ENCODE data around the gene NACC1. TPM values are rescaled to one million over a fixed set of nuclear protein-coding genes. Genes with fewer than 3 reads are reported as not detected.

NACC1 gene
- total and polyA plus RNA-seq, 2 of the 13 experiments (the other 11 are each of a cell fraction or from before 2014, with no cell fraction given): 31.8 to 42.3 TPM

DNA sequence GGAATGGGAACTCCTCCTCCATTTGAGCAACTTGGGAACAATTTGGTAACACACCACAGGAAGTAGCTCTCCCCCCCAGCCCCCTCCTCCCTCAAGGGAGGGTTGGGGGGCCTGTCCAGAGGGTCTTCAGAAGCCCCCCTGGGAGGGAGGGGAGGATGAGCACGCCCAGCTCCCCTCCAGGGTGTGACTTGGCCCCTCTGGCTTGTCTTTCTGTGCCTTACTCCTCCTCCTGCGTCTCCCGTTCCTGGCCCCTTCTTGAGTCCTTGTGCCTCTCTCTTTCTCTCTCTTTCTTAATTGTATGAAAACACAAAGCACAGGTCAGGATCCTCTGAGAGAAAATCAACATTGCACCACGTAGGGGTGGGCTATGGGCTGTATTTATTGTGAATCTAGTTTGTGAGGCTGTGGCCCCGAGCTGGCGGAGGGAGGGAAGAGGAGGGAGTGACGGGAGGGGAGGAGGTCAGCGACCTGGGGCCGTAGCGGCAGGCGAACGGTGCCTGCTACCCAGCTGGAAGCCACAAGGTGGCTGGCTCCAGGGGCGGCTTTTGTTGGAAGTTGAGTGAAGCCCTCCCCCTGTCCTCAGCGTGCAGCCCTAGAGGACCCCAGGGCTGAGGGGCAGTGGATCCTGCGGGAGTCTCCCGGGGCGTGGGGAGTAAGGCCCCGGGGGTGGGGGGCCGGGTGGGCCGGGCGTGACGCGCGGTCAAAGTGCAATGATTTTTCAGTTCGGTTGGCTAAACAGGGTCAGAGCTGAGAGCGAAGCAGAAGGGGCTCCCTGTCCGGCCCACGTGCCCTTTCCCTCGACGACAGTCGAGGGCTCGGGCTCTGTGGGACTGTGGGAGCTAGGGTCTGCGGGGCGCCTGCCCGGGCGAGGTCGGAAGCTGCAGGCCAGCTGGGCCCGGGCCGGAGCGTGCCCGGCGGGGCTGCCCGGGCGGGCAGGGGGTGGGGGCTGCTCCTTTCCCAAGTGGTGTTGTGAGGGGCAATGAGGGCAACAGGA lies 21.8 kb upstream of the NACC1 start (continued):
- TF ChIP-seq, protein P1, sequence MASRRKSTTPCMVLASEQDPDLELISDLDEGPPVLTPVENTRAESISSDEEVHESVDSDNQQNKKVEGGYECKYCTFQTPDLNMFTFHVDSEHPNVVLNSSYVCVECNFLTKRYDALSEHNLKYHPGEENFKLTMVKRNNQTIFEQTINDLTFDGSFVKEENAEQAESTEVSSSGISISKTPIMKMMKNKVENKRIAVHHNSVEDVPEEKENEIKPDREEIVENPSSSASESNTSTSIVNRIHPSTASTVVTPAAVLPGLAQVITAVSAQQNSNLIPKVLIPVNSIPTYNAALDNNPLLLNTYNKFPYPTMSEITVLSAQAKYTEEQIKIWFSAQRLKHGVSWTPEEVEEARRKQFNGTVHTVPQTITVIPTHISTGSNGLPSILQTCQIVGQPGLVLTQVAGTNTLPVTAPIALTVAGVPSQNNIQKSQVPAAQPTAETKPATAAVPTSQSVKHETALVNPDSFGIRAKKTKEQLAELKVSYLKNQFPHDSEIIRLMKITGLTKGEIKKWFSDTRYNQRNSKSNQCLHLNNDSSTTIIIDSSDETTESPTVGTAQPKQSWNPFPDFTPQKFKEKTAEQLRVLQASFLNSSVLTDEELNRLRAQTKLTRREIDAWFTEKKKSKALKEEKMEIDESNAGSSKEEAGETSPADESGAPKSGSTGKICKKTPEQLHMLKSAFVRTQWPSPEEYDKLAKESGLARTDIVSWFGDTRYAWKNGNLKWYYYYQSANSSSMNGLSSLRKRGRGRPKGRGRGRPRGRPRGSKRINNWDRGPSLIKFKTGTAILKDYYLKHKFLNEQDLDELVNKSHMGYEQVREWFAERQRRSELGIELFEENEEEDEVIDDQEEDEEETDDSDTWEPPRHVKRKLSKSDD (CRISPR knock-in tag; IDR thresholded peaks at IDR 0.05; ENCODE audit: low read depth): no peak
- TF ChIP-seq, protein P2, sequence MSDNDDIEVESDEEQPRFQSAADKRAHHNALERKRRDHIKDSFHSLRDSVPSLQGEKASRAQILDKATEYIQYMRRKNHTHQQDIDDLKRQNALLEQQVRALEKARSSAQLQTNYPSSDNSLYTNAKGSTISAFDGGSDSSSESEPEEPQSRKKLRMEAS (IDR thresholded peaks at IDR 0.05): peak; percentile 93
- TF ChIP-seq, protein P3, sequence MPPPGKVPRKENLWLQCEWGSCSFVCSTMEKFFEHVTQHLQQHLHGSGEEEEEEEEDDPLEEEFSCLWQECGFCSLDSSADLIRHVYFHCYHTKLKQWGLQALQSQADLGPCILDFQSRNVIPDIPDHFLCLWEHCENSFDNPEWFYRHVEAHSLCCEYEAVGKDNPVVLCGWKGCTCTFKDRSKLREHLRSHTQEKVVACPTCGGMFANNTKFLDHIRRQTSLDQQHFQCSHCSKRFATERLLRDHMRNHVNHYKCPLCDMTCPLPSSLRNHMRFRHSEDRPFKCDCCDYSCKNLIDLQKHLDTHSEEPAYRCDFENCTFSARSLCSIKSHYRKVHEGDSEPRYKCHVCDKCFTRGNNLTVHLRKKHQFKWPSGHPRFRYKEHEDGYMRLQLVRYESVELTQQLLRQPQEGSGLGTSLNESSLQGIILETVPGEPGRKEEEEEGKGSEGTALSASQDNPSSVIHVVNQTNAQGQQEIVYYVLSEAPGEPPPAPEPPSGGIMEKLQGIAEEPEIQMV (CRISPR knock-in tag; IDR thresholded peaks at IDR 0.05; ENCODE audit: low read depth): no peak
- no peak for TF ChIP-seq NR2C2 (CRISPR knock-in tag; IDR thresholded peaks at IDR 0.05; ENCODE audit: borderline replicate concordance)
- no peak for TF ChIP-seq ZNF737 (CRISPR knock-in tag; IDR thresholded peaks at IDR 0.05; ENCODE audit: borderline replicate concordance)
- TF ChIP-seq RBFOX2 (IDR thresholded peaks at IDR 0.05; ENCODE audit: low read depth, low read length): no peak
- peak; percentile 44 for TF ChIP-seq GATAD2A (CRISPR knock-in tag; IDR thresholded peaks at IDR 0.05)
- no peak for TF ChIP-seq SP140L (CRISPR knock-in tag; IDR thresholded peaks at IDR 0.05; ENCODE audit: borderline replicate concordance)
- peak; percentile 73 for TF ChIP-seq RXRB (CRISPR knock-in tag; IDR thresholded peaks at IDR 0.05; ENCODE audit: borderline replicate concordance)
- TF ChIP-seq ZNF256 (CRISPR knock-in tag; conservative IDR thresholded peaks at IDR 0.05): no peak
- no peak for TF ChIP-seq CBX1 (IDR thresholded peaks at IDR 0.05; ENCODE audit: low read depth)
- TF ChIP-seq PHF21A (CRISPR knock-in tag; IDR thresholded peaks at IDR 0.05): no peak
- TF ChIP-seq HDAC1 (CRISPR knock-in tag; IDR thresholded peaks at IDR 0.05): peak; percentile 59
- TF ChIP-seq, protein P4, sequence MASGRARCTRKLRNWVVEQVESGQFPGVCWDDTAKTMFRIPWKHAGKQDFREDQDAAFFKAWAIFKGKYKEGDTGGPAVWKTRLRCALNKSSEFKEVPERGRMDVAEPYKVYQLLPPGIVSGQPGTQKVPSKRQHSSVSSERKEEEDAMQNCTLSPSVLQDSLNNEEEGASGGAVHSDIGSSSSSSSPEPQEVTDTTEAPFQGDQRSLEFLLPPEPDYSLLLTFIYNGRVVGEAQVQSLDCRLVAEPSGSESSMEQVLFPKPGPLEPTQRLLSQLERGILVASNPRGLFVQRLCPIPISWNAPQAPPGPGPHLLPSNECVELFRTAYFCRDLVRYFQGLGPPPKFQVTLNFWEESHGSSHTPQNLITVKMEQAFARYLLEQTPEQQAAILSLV (CRISPR knock-in tag; IDR thresholded peaks at IDR 0.05; ENCODE audit: borderline replicate concordance): 0 out of 2 replicates have a peak, but pooled peaks have one; percentile 11
- TF ChIP-seq KDM2A (CRISPR knock-in tag; IDR thresholded peaks at IDR 0.05; ENCODE audit: borderline replicate concordance, low read depth): peak; percentile 75
- TF ChIP-seq ZSCAN12 (CRISPR knock-in tag; IDR thresholded peaks at IDR 0.05): no peak
- TF ChIP-seq JUNB (CRISPR knock-in tag; IDR thresholded peaks at IDR 0.05; ENCODE audit: borderline replicate concordance): no peak
- no peak for TF ChIP-seq ZKSCAN8 (CRISPR knock-in tag; IDR thresholded peaks at IDR 0.05; ENCODE audit: borderline replicate concordance)
- TF ChIP-seq ZNF607 (CRISPR knock-in tag; IDR thresholded peaks at IDR 0.05; ENCODE audit: borderline replicate concordance): no peak

Measured in HepG2 (cell line).